ENCODE results near the gene USE1.

The USE1 gene

GRCh38 chr19:17209126-17210036, 5.8 kb upstream of the USE1 start:
- Histone ChIP-seq H3F3A (ENCODE audit: insufficient read depth, low read length) (no peaks in the 10 kb centered on the region), H3K9me3 (ENCODE audit: low read length) (no peaks in the 10 kb centered on the region), H3K27ac (ENCODE audit: low read depth, low read length, poor library complexity, severe bottlenecking) (no peak overlapping the region), H3K9me2 (ENCODE audit: low read depth, low read length) (no peaks in the 10 kb centered on the region), H3K4me3 (ENCODE audit: low read depth, low read length, poor library complexity, severe bottlenecking) (no peak overlapping the region), H3K79me2 (ENCODE audit: insufficient read depth, low read length) (no peaks in the 10 kb centered on the region), H2AFZ (ENCODE audit: low read length) (no peak overlapping the region), H3K4me1 (ENCODE audit: insufficient read depth, low read length, severe bottlenecking) (peaks cover 11% of the 10 kb centered on the region), H3K27me3 (ENCODE audit: insufficient read depth, low read length) (no peaks in the 10 kb centered on the region), H3K9ac (ENCODE audit: low read length) (no peak overlapping the region), H3K4me2 (ENCODE audit: low read length) (no peak overlapping the region), H3K36me3 (ENCODE audit: insufficient read depth, low read length) (peaks cover 57% of the 10 kb centered on the region), H4K20me1 (ENCODE audit: insufficient read depth, low read length) (no peaks in the 10 kb centered on the region)
- no peak for TF ChIP-seq EZH2 (IDR thresholded peaks at IDR 0.05; ENCODE audit: borderline replicate concordance, low read length)
- no peak for TF ChIP-seq CTCF (IDR thresholded peaks at IDR 0.05; ENCODE audit: low read length)

- peaks cover 55% of the 10 kb centered on the region for H3K36me3 ChIP-seq (ENCODE audit: insufficient read depth, low read length)
- peaks cover 18% of the 10 kb centered on the region for H3K4me1 ChIP-seq (ENCODE audit: insufficient read depth, low read length, severe bottlenecking)
- H3K9ac ChIP-seq (ENCODE audit: low read length) = no peak overlapping the region
- no peak overlapping the region for H3K4me2 ChIP-seq (ENCODE audit: low read length)
- no peaks in the 10 kb centered on the region for H3K9me2 ChIP-seq (ENCODE audit: low read depth, low read length)
- H3K27me3 ChIP-seq (ENCODE audit: insufficient read depth, low read length) = no peaks in the 10 kb centered on the region
- no peaks in the 10 kb centered on the region for H3K9me3 ChIP-seq (ENCODE audit: low read length)
- no peaks in the 10 kb centered on the region for H3F3A ChIP-seq (ENCODE audit: insufficient read depth, low read length)
- no peak overlapping the region for H3K4me3 ChIP-seq (ENCODE audit: low read depth, low read length, poor library complexity, severe bottlenecking)
- H3K79me2 ChIP-seq (ENCODE audit: insufficient read depth, low read length) = no peaks in the 10 kb centered on the region
- no peak for TF ChIP-seq CTCF (IDR thresholded peaks at IDR 0.05; ENCODE audit: low read length)
- no peak for TF ChIP-seq EZH2 (IDR thresholded peaks at IDR 0.05; ENCODE audit: borderline replicate concordance, low read length)
- H4K20me1 ChIP-seq (ENCODE audit: insufficient read depth, low read length) = no peaks in the 10 kb centered on the region
- H3K27ac ChIP-seq (ENCODE audit: low read depth, low read length, poor library complexity, severe bottlenecking) = no peak overlapping the region
- no peak overlapping the region for H2AFZ ChIP-seq (ENCODE audit: low read length)
Measured at GRCh38 chr19:17210296-17210695, 4.9 kb upstream of the USE1 start.

GRCh38 chr19:17211547-17212446, 3.4 kb upstream of the USE1 start:
- H3K27ac ChIP-seq (ENCODE audit: low read depth, low read length, poor library complexity, severe bottlenecking) = no peak overlapping the region
- no peaks in the 10 kb centered on the region for H3K79me2 ChIP-seq (ENCODE audit: insufficient read depth, low read length)
- peaks cover 24% of the 10 kb centered on the region for H3K4me1 ChIP-seq (ENCODE audit: insufficient read depth, low read length, severe bottlenecking)
- H3K4me2 ChIP-seq (ENCODE audit: low read length) = no peak overlapping the region
- H3F3A ChIP-seq (ENCODE audit: insufficient read depth, low read length) = no peaks in the 10 kb centered on the region
- no peak overlapping the region for H3K9ac ChIP-seq (ENCODE audit: low read length)
- H3K27me3 ChIP-seq (ENCODE audit: insufficient read depth, low read length) = no peaks in the 10 kb centered on the region
- H3K9me3 ChIP-seq (ENCODE audit: low read length) = no peaks in the 10 kb centered on the region
- TF ChIP-seq CTCF (IDR thresholded peaks at IDR 0.05; ENCODE audit: low read length) = no peak
- no peak for TF ChIP-seq EZH2 (IDR thresholded peaks at IDR 0.05; ENCODE audit: borderline replicate concordance, low read length)
- no peaks in the 10 kb centered on the region for H3K9me2 ChIP-seq (ENCODE audit: low read depth, low read length)
- H2AFZ ChIP-seq (ENCODE audit: low read length) = no peak overlapping the region
- peaks cover 42% of the 10 kb centered on the region for H3K36me3 ChIP-seq (ENCODE audit: insufficient read depth, low read length)
- no peaks in the 10 kb centered on the region for H4K20me1 ChIP-seq (ENCODE audit: insufficient read depth, low read length)
- no peak overlapping the region for H3K4me3 ChIP-seq (ENCODE audit: low read depth, low read length, poor library complexity, severe bottlenecking)
